ENCODE measurements around the gene DEGS2. TPM values are rescaled to one million over a fixed set of nuclear protein-coding genes. Genes with fewer than 3 reads are reported as not detected.

Gene DEGS2
- total and polyA plus RNA-seq, 2 donors (not counting 1 experiment from before 2014, with no cell fraction given), result 0.82 to 6.4 TPM

DNA sequence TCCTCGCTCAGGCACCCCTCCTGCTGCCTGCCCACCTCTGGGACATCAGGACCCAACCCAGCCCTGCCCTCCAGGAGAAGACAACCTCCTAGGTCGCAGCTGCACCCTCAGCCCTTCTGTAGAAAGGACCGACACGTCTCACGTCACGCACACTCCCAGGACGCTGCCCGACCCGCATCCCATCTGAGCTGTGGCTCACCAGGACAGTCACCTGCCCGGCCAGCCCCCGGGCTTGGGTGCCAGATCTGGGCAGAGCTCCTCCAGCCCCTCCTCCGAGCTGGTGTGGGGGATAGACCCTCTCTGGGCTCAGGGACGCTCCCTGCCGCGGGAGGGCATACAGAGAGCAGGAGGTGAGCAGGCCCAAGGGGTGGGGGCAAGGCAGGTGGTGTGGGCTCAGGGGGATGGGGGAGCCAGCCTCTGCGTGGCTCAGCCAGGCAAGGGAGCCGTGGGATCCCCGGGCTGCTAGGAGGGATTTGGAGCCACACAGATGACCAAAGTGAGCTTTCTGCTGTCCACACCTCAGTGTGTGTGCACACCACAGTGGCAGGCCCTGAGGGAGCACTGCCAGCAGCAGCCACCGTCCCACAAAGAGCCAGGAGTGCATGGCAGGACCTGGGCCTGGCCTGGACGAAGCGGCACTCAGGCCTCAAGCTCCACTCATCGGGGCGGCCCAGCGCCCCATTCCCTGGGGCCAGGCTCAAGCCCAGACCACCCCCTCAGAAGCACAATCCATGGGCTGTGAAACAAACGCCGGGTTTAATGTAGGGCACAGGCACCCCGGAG, 13.6 kb downstream of the DEGS2 start:
- no peak overlapping the region for H3K4me3 ChIP-seq (ENCODE audit: control extremely low read depth in 1 of 5, extremely low read depth in 1 of 5, insufficient read depth in 1 of 5, low read depth in 2 of 5, low read length in 4 of 5)
- H3K27me3 Mint-ChIP-seq, result no peaks in the 10 kb centered on the region
- no peaks in the 10 kb centered on the region for H3K27me3 ChIP-seq (replicated peaks in 1 of 4; ENCODE audit: control extremely low read depth in 1 of 4, control insufficient read depth in 3 of 4, insufficient read depth in 4 of 4, low read length in 3 of 4)
- POLR2A ChIA-PET, result no interaction called here
- WGBS (ENCODE audit: insufficient coverage), result 95% methylated on average over 21 of the region's 27 CpGs
- H3K4me1 Mint-ChIP-seq, result peaks cover 27% of the 10 kb centered on the region
- peak overlapping the region; percentile 71 for H3K4me2 ChIP-seq (replicated peaks; ENCODE audit: low read depth, low read length, poor library complexity, severe bottlenecking)
- H3K79me2 ChIP-seq (ENCODE audit: control insufficient read depth, insufficient read depth, low read length), result no peaks in the 10 kb centered on the region
- intact Hi-C loops (cut with micrococcal nuclease), result loop anchor here (5.0 kb wide), 1 partner anchor 161 kb away; the partner anchor contains the start of gene SLC25A29
- DNase-seq (no peak), ATAC-seq (ENCODE audit: low read depth) (no peak)
- peaks cover 0 to 11% (median 0%) of the 10 kb centered on the region in 3 donors for H3K9me3 ChIP-seq (ENCODE audit: control extremely low read depth in 1 of 3, control insufficient read depth in 2 of 3, insufficient read depth in 1 of 3, low read length in 2 of 3)
- H3K4me3 Mint-ChIP-seq, result no peak overlapping the region
- H3K9me3 Mint-ChIP-seq (ENCODE audit: insufficient read depth), result no peaks in the 10 kb centered on the region
- peaks cover 31% of the 10 kb centered on the region for H4K20me1 ChIP-seq (ENCODE audit: control insufficient read depth, insufficient read depth, low read length, poor library complexity, severe bottlenecking)
- TF ChIP-seq, protein P1, sequence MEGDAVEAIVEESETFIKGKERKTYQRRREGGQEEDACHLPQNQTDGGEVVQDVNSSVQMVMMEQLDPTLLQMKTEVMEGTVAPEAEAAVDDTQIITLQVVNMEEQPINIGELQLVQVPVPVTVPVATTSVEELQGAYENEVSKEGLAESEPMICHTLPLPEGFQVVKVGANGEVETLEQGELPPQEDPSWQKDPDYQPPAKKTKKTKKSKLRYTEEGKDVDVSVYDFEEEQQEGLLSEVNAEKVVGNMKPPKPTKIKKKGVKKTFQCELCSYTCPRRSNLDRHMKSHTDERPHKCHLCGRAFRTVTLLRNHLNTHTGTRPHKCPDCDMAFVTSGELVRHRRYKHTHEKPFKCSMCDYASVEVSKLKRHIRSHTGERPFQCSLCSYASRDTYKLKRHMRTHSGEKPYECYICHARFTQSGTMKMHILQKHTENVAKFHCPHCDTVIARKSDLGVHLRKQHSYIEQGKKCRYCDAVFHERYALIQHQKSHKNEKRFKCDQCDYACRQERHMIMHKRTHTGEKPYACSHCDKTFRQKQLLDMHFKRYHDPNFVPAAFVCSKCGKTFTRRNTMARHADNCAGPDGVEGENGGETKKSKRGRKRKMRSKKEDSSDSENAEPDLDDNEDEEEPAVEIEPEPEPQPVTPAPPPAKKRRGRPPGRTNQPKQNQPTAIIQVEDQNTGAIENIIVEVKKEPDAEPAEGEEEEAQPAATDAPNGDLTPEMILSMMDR (IDR thresholded peaks at IDR 0.05), result no peak
- no peak for TF ChIP-seq EZH2 (IDR thresholded peaks at IDR 0.05; ENCODE audit: borderline replicate concordance, insufficient read depth, low read depth, low read length, poor library complexity, severe bottlenecking)
- peak overlapping the region; percentile 10 for H3K27ac Mint-ChIP-seq
- peaks cover 22 to 24% of the 10 kb centered on the region in 2 donors for H3K4me1 ChIP-seq (ENCODE audit: control insufficient read depth in 2 of 2, insufficient read depth in 2 of 2, low read length in 2 of 2)
- no peak overlapping the region for H2AFZ ChIP-seq (ENCODE audit: insufficient read depth, low read depth, low read length, poor library complexity, severe bottlenecking)
- peaks cover 0 to 35% of the 10 kb centered on the region in 2 experiments for H3K36me3 ChIP-seq (replicated peaks in 1 of 2; ENCODE audit: control extremely low read depth in 1 of 2, control insufficient read depth in 1 of 2, extremely low read depth in 1 of 2, insufficient read depth in 2 of 2, low read length in 1 of 2)
- CTCF ChIA-PET, result interaction anchor here (1.2 to 5.4 kb wide), 3 partner anchors 10 to 46 kb away, joined by 3 to 32 read pairs (median 3); no protein-coding TSS in a partner anchor
- H3K9ac ChIP-seq (ENCODE audit: low read length), result no peak overlapping the region
- H3K27ac ChIP-seq (ENCODE audit: low read length in 2 of 2), result no peak overlapping the region

Data from B cell (primary cell).